ENCODE results near the gene LMTK3.

LMTK3 gene

GRCh38 chr19:48450441-48450840, 61.2 kb downstream of the LMTK3 start:
- no peak for DNase-seq (ENCODE audit: low read depth in 2 of 3, low spot score in 1 of 3)

DNA sequence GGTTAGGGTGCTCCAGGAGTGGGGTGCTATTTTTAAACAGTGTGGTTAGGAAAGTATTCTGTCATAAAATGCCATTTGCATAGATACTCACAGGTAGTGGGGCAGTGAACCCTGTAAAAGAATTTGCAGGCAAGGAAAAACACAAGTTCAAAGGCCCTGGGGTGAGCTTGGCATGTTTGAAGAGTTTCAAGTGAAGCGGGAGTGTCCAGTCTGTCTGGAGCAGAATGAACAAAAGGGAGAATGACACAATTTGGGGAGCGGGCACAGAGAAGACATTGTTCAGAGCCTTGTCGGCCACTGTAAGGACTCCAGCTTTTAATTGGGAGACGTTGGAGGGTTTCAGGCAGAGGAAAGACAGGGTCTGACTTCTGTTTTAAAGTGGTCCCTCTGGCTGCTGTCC, 63.1 kb downstream of the LMTK3 start:
- DNase-seq (ENCODE audit: low read depth in 2 of 3, low spot score in 1 of 3): no peak

GRCh38 chr19:48446579-48446978, 65.1 kb downstream of the LMTK3 start:
- DNase-seq (ENCODE audit: low read depth in 2 of 3, low spot score in 1 of 3): no peak

GRCh38 chr19:48445606-48446481, 65.8 kb downstream of the LMTK3 start, which contains the start of gene GRWD1:
Gene GRWD1, plus strand, starts transcription at chr19:48445983. Its CDS starts 23 bp downstream, at chr19:48446006.
- DNase-seq (ENCODE audit: low read depth in 2 of 3, low spot score in 1 of 3): peak; percentile 84 to 94 (median 91)

- no peak for DNase-seq (ENCODE audit: low read depth in 2 of 3, low spot score in 1 of 3)
Measured at GRCh38 chr19:48445256-48445605, 66.4 kb downstream of the LMTK3 start.

- DNase-seq (ENCODE audit: low read depth in 2 of 3, low spot score in 1 of 3): no peak
Measured at GRCh38 chr19:48444936-48445200, 66.8 kb downstream of the LMTK3 start.

DNA sequence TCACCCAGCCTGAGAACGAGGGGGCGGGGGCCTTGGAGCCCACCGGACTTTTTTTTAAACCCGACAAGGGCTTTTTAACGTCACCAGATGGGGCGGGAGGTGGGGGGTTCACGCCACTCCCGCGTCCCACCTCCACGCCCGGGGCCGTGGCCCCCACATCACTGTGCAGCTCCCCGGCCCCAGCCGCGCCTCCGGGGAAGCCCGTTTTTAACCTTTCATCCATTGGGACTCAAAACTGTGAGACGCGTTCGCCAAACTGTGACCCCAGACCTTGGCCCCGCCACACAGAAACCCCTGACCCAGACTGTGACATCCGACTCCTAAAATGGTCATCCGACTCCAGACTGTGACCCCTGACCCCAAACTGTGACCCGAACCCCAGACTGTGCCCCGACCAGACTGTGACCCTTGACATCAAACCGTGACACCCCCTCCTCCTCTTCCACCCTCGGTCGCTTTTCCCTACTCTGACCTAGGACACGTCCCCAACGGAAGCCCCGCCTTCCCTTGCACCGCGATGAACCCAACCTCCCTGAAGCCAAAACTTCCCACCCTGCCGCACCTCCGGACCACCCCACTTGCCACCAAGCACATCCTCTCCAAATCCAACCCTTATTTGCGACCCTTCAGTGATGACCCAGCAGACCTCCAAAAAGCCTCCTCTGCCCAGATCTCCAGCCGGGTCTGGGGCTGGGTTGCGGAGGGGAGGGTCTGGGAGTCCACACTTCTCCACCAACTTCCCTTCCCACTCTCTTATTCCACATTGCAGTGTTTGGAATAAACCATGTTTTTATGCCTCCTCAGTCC, 67.3 kb downstream of the LMTK3 start:
- DNase-seq (ENCODE audit: low read depth in 2 of 3, low spot score in 1 of 3): no peak

DNA sequence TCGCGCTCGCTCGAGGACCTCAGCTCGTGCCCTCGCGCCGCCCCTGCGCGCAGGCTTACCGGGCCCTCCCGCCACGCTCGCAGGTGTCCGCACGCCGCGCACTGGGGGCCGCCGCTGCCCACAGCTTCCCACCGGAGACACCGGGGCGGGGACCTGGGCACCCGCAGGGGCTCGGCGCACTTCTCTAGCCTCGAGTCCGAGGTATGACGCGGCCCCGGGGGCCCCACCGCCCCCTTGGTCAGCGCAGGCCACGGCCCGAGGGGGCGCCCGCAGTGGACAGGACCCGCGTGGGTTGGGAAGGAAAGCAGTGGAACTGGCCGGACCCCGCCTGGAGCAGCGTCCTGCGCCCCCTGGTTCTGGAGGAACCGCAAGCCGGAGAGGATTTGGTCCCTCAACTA, 67.9 kb downstream of the LMTK3 start:
- DNase-seq (ENCODE audit: low read depth in 2 of 3, low spot score in 1 of 3): no peak

- DNase-seq (ENCODE audit: low read depth in 2 of 3, low spot score in 1 of 3): no peak
Measured at GRCh38 chr19:48443256-48443655, 68.4 kb downstream of the LMTK3 start.

GRCh38 chr19:48442116-48443035, 69.3 kb downstream of the LMTK3 start:
- DNase-seq (ENCODE audit: low read depth in 2 of 3, low spot score in 1 of 3): no peak

DNA sequence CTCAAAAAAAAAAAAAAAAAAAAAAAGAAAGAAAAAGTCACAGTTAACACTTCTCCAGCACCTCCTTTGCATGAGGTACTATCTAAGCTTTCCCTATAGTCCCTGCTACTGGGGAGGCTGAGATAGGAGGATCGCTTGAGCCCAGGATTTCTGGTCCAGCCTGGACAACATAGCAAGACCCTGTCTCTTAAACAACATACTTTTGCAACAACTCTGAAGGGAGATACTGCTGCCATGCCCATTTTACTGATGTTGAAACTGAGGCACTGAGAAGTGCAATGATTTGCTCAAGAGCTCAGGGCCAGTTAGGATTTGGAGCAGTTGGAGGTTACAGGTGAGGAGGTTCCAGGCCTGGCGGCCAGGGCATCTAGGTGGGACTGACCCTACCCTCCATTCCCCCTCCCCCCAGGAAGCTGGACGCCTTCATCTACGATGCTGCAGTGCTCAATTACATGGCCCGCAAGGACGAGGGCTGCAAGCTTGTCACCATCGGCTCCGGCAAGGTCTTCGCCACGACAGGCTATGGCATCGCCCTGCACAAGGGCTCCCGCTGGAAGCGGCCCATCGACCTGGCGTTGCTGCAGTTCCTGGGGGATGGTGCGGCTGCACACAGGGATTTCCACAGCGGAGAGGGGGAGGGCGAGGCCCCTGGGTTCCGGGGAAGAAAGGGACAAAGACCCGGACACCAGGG, 70.1 kb downstream of the LMTK3 start:
- DNase-seq (ENCODE audit: low read depth in 2 of 3, low spot score in 1 of 3): no peak

DNA sequence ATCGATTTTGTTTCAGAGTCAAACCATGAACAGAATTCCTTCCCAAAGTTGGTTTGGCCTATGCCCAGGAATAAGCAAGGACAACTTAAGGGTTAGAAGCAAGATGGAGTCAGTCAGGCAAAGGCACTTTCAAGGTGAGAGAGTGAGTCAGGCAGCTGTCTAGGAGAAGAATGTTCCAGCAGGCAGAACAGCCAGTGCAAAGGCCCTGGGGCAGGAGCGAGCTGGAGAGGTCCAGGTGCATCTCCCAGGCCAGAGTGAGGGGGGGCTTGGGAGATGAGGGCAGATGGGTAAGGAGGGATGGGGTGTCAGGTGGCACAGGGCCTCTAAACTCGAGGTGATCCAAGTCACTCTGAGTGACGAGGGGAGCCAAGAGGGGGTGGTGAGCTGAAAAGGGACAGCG, 75.0 kb downstream of the LMTK3 start:
- DNase-seq (ENCODE audit: low read depth in 2 of 3, low spot score in 1 of 3): no peak
